Right lobe of liver (tissue), 6 donors: ENCODE measurements around the gene PPP2R5C. TPM values are rescaled to one million over a fixed set of nuclear protein-coding genes. Genes with fewer than 3 reads are reported as not detected.

Source experiments
- ATAC-seq, 4 donors: fragments of 200-7000 bp; cut with Tn5 transposase; one replicate each; pipeline ENCODE4 v1.9.1; 2020; ENCODE audit warnings: mild to moderate bottlenecking in 4 of 4, moderate library complexity in 4 of 4
- DNase-seq, 3 donors: peaks; one replicate each; pipeline ENCODE4 v3.0.0-alpha.2; 2020
- H3K27ac ChIP-seq, 3 donors: fragments of 200-600 bp; one replicate each; pipeline ENCODE4 v1.8.0; 2022
- H3K27me3 ChIP-seq, 2 donors: fragments of 200-600 bp; one replicate each; pipeline ENCODE4 v1.8.0; 2022
- H3K36me3 ChIP-seq, 4 donors: fragments of 200-600 bp; sonication (generic) in 1 of 4; one replicate each; pipeline versions ENCODE4 v1.5.1 to v1.8.0; 2017 to 2022; ENCODE audit warnings: control low read depth in 1 of 4
- H3K4me1 ChIP-seq, 4 donors: fragments of 200-600 bp; sonication (generic) in 1 of 4; one replicate each; pipeline versions ENCODE4 v1.5.1 to v1.8.0; 2017 to 2022; ENCODE audit warnings: control low read depth in 1 of 4
- H3K4me3 ChIP-seq, 3 donors: fragments of 200-600 bp; one replicate each; pipeline ENCODE4 v1.8.0; 2022
- H3K9me3 ChIP-seq, 4 donors: fragments of 200-600 bp; sonication (generic) in 1 of 4; one replicate each; pipeline versions ENCODE4 v1.5.1 to v1.8.0; 2017 to 2022; ENCODE audit warnings: control low read depth in 1 of 4
- POLR2A ChIP-seq: fragments of 450-650 bp; IDR thresholded peaks from one replicate; pipeline ENCODE4 v1.6.1; 2017; ENCODE audit warnings: antibody characterized with exemption, mild to moderate bottlenecking
- WGBS: methylation state at CpG from one replicate; pipeline ENCODE4 v1.1.6; 2018; ENCODE audit warnings: low coverage, low lambda C conversion rate; ENCODE audit not compliant: insufficient coverage; ENCODE audit errors: missing lambda C conversion rate; 5-methylcytosine and 5-hydroxymethylcytosine counted together
- intact Hi-C, 2 donors: fragments of 100-400 bp; cut with DNase I; formaldehyde crosslinking; loops; one replicate each; pipeline versions ENCODE4 v1.11.2 to v1.14.1; 2022
- total RNA-seq, 6 experiments: library from RNA; depleted of rRNA in 2 of 6; stranded (reverse); fragments of >200 nt in 2 of 6; fragmentation: NEBNext Ultra II Directional in 3 of 6; extraction: Animal tissue kit (Norgen Biotek cat#: 25700) in 3 of 6; gene quantifications; one replicate each; pipeline versions ENCODE4 v1.1.0 to v1.2.4, GENCODE V29; 2016 to 2023
- TF ChIP-seq, protein P1 (sequence below), 4 donors: fragments of 200-600 bp in 3 of 4; fragments of 450-650 bp in 1 of 4; IDR thresholded peaks; one replicate each; pipeline versions ENCODE4 v1.5.1 to v1.8.0; 2016 to 2022; ENCODE audit warnings: antibody characterized with exemption in 4 of 4, mild to moderate bottlenecking in 2 of 4
- donor health status: DM: no; HTN: yes; CAD: no.
- donor health status: DM: no; HTN: no; CAD: no.
- donor health status: DM: no; HTN: no; CAD: no.
- donor health status: DM: no; HTN: yes; CAD: no.
- donor health status: DM: no; HTN: yes; CAD: no.

Gene PPP2R5C
- total RNA-seq, 6 experiments from 2014 or later, result 44.9 to 74.5 (median 55.3) TPM

DNA sequence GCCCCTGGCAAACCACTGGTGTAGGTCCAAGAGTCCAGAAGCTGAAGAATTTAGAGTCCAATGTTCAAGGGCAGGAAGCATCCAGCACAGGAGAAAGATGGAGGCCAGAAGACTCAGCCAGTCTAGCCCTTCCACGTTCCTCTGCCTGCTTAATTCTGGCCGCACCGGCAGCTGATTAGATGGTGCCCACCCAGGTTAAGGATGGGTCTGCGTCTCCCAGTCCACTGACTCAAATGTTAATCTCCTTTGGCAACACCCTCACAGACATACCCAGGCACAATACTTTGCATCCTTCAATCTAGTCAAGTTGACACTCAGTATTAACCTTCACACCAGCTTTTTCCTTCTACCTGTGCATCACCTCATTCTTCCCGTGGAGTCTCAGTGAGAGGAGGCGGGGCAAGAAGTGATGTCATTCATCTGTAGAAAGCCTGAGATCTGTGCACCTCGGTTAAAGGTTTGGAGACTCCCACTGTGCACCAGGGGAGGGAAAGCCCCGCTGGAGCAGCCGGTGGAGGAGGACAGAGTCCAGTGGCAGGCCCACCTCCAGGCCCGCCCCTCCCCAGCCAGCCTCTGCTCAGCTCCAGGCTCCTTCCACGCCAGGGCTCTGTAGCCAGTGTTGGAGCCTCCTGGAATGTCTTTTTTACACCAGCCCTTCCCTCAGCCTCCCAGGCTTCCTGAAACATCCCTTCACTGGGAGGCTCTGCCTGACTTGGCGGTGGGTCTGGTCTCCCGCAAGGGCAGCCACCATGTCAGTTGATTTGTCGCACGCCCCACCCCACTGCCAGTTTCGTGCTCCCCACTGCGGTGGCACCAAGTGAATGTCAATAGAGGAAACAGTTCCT is 122.8 kb downstream of the PPP2R5C start:
- Histone ChIP-seq H3K4me3 (no peak overlapping the region), H3K27me3 (no peaks in the 10 kb centered on the region), H3K27ac (no peak overlapping the region), H3K36me3 (peaks cover 0 to 31% (median 6%) of the 10 kb centered on the region in 4 donors), H3K4me1 (no peaks in the 10 kb centered on the region), H3K9me3 (no peaks in the 10 kb centered on the region)
- intact Hi-C loops, result no loop called here
- ATAC-seq, result peak in 3 of 4 donors; percentile 24 to 41 (median 34)
- TF ChIP-seq, protein P1, sequence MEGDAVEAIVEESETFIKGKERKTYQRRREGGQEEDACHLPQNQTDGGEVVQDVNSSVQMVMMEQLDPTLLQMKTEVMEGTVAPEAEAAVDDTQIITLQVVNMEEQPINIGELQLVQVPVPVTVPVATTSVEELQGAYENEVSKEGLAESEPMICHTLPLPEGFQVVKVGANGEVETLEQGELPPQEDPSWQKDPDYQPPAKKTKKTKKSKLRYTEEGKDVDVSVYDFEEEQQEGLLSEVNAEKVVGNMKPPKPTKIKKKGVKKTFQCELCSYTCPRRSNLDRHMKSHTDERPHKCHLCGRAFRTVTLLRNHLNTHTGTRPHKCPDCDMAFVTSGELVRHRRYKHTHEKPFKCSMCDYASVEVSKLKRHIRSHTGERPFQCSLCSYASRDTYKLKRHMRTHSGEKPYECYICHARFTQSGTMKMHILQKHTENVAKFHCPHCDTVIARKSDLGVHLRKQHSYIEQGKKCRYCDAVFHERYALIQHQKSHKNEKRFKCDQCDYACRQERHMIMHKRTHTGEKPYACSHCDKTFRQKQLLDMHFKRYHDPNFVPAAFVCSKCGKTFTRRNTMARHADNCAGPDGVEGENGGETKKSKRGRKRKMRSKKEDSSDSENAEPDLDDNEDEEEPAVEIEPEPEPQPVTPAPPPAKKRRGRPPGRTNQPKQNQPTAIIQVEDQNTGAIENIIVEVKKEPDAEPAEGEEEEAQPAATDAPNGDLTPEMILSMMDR (IDR thresholded peaks at IDR 0.05), result no peak
- TF ChIP-seq POLR2A, result no peak
- 94% methylated on average over 4 of the region's 17 CpGs for WGBS
- no peak for DNase-seq

- H3K36me3 ChIP-seq, result peaks cover 0 to 31% (median 6%) of the 10 kb centered on the region in 4 donors
Observed at GRCh38 chr14:101884934-101885576, 123.5 kb downstream of the PPP2R5C start.

GRCh38 chr14:101887219-101887618 is 125.7 kb downstream of the PPP2R5C start:
- no peak for TF ChIP-seq POLR2A
- TF ChIP-seq, protein P1 (IDR thresholded peaks at IDR 0.05), result no peak
- intact Hi-C loops, result no loop called here
- Histone ChIP-seq H3K9me3 (no peaks in the 10 kb centered on the region), H3K27me3 (no peaks in the 10 kb centered on the region), H3K27ac (no peak overlapping the region), H3K4me1 (no peaks in the 10 kb centered on the region), H3K4me3 (no peak overlapping the region), H3K36me3 (peaks cover 0 to 39% (median 6%) of the 10 kb centered on the region in 4 donors)
- ATAC-seq (no peak), DNase-seq (no peak)
- WGBS, result 100% methylated on average over 2 of the region's 11 CpGs

More at GRCh38 chr14:101884934-101885576, 123.5 kb downstream of the PPP2R5C start:
- DNase-seq (no peak), ATAC-seq (peak in 1 of 4 donors; percentile 16)
- intact Hi-C loops, result no loop called here
- 89% methylated on average over 16 of the region's 24 CpGs for WGBS
- no peaks in the 10 kb centered on the region for H3K9me3 ChIP-seq
- H3K27me3 ChIP-seq, result no peaks in the 10 kb centered on the region
- TF ChIP-seq, protein P1 (IDR thresholded peaks at IDR 0.05), result no peak
- no peak for TF ChIP-seq POLR2A
- H3K4me3 ChIP-seq, result no peak overlapping the region
- no peaks in the 10 kb centered on the region for H3K4me1 ChIP-seq
- no peak overlapping the region for H3K27ac ChIP-seq

DNA sequence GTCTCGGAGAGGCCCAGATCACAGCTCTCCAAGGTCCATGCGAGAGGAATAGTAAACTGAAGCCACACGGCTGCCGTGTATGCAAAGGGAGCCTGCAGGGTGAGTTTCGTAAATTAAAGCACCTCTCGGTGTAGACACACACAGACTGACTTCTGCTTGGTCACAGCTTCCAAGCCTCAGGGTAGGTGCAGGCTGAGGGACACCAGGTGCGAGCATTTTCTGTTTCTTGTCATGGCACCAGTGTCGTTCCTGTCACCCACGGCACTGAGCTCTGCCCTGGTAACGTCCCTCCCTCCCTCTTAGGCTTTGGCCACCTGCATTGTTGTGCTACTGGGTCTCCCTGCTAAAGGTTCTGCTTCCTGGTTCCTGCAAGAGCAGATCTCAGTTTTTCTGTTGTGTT is 126.7 kb downstream of the PPP2R5C start:
- no peak for DNase-seq
- intact Hi-C loops, result no loop called here
- Histone ChIP-seq H3K27ac (no peak overlapping the region), H3K36me3 (peaks cover 0 to 42% (median 6%) of the 10 kb centered on the region in 4 donors), H3K4me1 (no peaks in the 10 kb centered on the region), H3K4me3 (no peak overlapping the region), H3K9me3 (no peaks in the 10 kb centered on the region), H3K27me3 (no peaks in the 10 kb centered on the region)
- WGBS, result 80% methylated on average over 4 of the region's 10 CpGs
- no peak for TF ChIP-seq POLR2A
- TF ChIP-seq, protein P1 (IDR thresholded peaks at IDR 0.05), result no peak
- no peak for ATAC-seq
